Subcutaneous adipose tissue (tissue), 4 donors: ENCODE measurements around the gene TTLL9. TPM values are rescaled to one million over a fixed set of nuclear protein-coding genes. Genes with fewer than 3 reads are reported as not detected.

Experiments
- total RNA-seq, 4 donors: library from RNA; depleted of rRNA; stranded (reverse); fragments of >200 nt; gene quantifications; one replicate each; pipeline ENCODE4 v1.1.0, GENCODE V29; 2016
- TF ChIP-seq, protein P1 (sequence below): fragments of 450-650 bp; IDR thresholded peaks from one replicate; pipeline ENCODE4 v1.5.1; 2016; ENCODE audit warnings: low read depth, mild to moderate bottlenecking, control low read depth, antibody characterized with exemption, moderate library complexity

Gene TTLL9
- total RNA-seq, 4 donors from 2014 or later, result 0.38 to 0.66 (median 0.51) TPM; not detected in 1

DNA sequence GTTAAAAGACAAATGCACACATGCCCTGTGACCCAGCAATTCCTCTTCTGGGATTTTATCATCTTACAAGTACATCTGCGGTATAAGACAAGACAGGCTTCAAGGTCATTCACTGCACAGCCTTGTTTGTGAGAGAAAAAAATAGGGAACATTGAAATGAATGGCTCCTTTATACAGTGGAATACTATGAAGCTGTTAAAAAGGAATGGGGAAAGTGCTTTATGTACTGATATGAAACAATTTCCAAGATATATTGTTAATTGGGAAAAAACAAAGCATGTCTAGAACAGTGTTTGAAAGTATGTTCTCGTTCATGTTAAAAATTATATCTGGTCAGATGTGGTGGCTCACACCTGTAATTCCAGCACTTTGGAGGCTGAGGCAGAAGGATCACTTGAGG lies 56.1 kb downstream of the TTLL9 start:
- TF ChIP-seq, protein P1, sequence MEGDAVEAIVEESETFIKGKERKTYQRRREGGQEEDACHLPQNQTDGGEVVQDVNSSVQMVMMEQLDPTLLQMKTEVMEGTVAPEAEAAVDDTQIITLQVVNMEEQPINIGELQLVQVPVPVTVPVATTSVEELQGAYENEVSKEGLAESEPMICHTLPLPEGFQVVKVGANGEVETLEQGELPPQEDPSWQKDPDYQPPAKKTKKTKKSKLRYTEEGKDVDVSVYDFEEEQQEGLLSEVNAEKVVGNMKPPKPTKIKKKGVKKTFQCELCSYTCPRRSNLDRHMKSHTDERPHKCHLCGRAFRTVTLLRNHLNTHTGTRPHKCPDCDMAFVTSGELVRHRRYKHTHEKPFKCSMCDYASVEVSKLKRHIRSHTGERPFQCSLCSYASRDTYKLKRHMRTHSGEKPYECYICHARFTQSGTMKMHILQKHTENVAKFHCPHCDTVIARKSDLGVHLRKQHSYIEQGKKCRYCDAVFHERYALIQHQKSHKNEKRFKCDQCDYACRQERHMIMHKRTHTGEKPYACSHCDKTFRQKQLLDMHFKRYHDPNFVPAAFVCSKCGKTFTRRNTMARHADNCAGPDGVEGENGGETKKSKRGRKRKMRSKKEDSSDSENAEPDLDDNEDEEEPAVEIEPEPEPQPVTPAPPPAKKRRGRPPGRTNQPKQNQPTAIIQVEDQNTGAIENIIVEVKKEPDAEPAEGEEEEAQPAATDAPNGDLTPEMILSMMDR, result no peak

DNA sequence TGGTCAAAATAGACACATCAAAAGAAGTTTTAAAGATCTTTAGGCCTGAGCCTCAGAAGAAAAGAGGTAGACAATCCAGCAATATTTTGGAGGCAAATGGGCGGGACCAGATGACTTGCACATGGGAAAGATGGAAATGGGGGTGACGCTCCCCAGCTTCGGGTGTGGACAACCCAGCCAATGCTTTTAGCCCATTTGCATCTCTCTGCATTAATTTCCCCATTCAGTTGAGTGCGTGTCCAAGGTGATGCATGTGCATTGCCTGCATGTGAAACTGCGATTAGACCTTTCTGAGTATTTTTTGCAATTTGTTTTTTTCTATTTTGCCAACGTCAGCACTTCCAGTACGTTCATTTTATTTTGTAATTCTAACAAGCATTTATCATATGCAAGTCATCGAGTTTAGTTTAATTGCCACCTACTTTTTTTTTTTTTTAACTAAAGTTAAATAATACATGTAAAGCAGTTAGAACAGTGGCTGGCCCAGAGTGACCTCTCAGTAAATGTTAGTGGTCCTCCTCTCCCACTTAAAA lies 57.3 kb downstream of the TTLL9 start:
- TF ChIP-seq, protein P1, result no peak

DNA sequence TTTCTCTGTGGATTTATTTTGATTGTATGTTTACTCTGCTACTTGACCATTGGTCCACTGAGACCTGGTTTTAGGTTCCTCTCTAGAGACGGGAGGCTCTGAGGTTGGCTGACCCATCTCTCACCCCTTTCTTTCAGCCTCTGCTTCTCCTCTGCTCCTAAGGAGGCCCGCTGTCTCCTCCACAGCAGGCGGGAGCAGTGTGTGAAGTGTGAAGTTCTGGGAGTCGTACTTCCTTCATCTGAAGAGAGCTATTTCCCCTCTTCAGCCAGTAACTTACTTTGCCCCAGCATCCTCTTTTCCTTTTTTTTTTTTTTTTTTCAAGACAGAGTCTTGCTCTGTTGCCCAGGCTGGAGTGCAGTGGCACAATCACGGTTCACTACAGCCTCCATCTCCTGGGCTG lies 60.3 kb downstream of the TTLL9 start:
- TF ChIP-seq, protein P1, result no peak

- TF ChIP-seq, protein P1, result no peak
Measured at GRCh38 chr20:31933698-31934097, 63.3 kb downstream of the TTLL9 start.

GRCh38 chr20:31934491-31934890 lies 64.1 kb downstream of the TTLL9 start:
- TF ChIP-seq, protein P1, result no peak

DNA sequence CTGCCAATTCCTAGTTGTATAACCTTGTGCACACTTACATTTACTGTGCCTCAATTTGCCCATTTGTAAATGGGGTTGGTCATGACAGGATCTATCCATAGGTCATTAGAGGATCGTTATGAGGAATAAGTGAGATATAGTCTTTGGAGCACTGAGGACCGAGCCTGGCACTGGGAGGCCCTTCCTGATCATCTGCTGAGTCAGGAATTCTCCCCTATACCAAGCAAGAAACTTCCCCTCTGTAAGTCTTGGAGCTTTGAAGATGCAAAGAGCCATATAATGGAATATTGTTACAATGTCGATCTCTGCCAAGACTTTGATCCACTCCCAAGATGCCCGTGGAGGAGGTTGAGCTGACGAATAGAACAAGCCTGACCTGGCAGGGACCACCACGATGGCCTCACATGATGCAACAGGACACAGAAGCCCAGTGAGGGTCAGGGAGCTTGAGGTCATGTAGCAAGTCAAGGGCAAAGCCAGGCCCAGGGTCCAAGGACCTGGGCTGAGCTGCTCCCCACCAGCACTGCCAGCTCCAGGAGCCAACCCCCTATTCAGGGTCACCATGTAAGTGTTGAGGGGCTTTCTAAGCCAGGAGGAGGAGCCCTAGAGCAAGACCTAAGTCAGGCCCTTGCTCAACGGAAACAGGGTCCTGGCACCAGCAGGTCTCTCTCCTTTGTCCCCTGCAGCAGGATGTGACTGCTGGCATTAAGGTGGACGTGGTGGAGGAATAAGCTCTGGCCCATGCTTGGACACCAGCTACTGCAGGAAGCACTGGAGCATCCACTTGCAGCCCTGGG lies 64.7 kb downstream of the TTLL9 start:
- TF ChIP-seq, protein P1, result no peak

DNA sequence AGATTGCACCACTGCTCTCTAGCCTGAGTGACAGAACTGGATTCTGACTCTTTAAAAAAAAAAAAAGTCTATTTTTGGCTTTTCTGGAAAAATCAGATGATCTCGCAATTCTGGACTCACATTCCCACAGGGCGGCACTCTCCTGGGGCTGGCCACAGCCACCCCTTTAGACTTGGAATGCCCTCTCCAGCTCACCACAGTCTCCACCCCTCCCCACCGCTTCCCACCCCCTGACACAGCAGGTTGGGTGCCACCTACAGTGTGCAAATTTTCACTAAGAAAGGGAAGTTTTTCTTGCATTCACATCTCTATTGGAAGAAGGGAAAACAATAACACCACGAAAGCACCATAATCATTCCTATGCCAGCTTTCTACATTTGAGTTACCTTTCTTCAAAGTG lies 66.0 kb downstream of the TTLL9 start:
- TF ChIP-seq, protein P1, result no peak
